Measurements from ENCODE around the gene CEP112. TPM values are rescaled to one million over a fixed set of nuclear protein-coding genes. Genes with fewer than 3 reads are reported as not detected.

The CEP112 gene
- total RNA-seq, 1 donor from 2014 or later = 13.9 TPM

- H3K9ac ChIP-seq (ENCODE audit: low read length) = no peak overlapping the region
- DNase-seq (ENCODE audit: low read depth) (peak; percentile 25), FAIRE-seq (no peak)
- H2AFZ ChIP-seq (ENCODE audit: low read depth, low read length) = no peak overlapping the region
- peaks cover 8% of the 10 kb centered on the region for H3K4me1 ChIP-seq (ENCODE audit: insufficient read depth, low read length)
- H4K20me1 ChIP-seq (ENCODE audit: insufficient read depth, low read length) = no peaks in the 10 kb centered on the region
- no peaks in the 10 kb centered on the region for H3K27me3 ChIP-seq (ENCODE audit: insufficient read depth, low read length)
- H3K4me2 ChIP-seq (ENCODE audit: low read length) = peak overlapping the region; percentile 16
- peaks cover 11% of the 10 kb centered on the region for H3K36me3 Mint-ChIP-seq (ENCODE audit: low read depth, unreplicated experiment)
- no peak overlapping the region for H3K27ac Mint-ChIP-seq (ENCODE audit: unreplicated experiment)
- no peaks in the 10 kb centered on the region for H3K36me3 ChIP-seq (ENCODE audit: insufficient read depth, low read length)
- H3K79me2 ChIP-seq (ENCODE audit: insufficient read depth, low read length) = no peaks in the 10 kb centered on the region
- no peaks in the 10 kb centered on the region for H3K9me3 ChIP-seq (ENCODE audit: insufficient read depth, low read depth, low read length)
- H3K4me3 Mint-ChIP-seq (ENCODE audit: unreplicated experiment) = no peak overlapping the region
- no peak overlapping the region for H3K4me3 ChIP-seq (ENCODE audit: insufficient read depth, low read depth, low read length)
- H3K27me3 Mint-ChIP-seq (ENCODE audit: low read depth, unreplicated experiment) = peaks cover 7% of the 10 kb centered on the region
- peaks cover 2% of the 10 kb centered on the region for H3K9me3 Mint-ChIP-seq (ENCODE audit: unreplicated experiment)
- H3K27ac ChIP-seq (ENCODE audit: low read depth, low read length) = no peak overlapping the region
- TF ChIP-seq, protein P1, sequence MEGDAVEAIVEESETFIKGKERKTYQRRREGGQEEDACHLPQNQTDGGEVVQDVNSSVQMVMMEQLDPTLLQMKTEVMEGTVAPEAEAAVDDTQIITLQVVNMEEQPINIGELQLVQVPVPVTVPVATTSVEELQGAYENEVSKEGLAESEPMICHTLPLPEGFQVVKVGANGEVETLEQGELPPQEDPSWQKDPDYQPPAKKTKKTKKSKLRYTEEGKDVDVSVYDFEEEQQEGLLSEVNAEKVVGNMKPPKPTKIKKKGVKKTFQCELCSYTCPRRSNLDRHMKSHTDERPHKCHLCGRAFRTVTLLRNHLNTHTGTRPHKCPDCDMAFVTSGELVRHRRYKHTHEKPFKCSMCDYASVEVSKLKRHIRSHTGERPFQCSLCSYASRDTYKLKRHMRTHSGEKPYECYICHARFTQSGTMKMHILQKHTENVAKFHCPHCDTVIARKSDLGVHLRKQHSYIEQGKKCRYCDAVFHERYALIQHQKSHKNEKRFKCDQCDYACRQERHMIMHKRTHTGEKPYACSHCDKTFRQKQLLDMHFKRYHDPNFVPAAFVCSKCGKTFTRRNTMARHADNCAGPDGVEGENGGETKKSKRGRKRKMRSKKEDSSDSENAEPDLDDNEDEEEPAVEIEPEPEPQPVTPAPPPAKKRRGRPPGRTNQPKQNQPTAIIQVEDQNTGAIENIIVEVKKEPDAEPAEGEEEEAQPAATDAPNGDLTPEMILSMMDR (IDR thresholded peaks at IDR 0.05; ENCODE audit: insufficient read depth, low read depth, low read length) = no peak
- TF ChIP-seq EZH2 (IDR thresholded peaks at IDR 0.05; ENCODE audit: insufficient read depth, low read length) = no peak
- peaks cover 2% of the 10 kb centered on the region for H3K4me1 Mint-ChIP-seq (ENCODE audit: low read depth, unreplicated experiment)
These were observed 587.9 kb downstream of the CEP112 start for GRCh38 chr17:65604070-65604469.

GRCh38 chr17:65601881-65602280, 590.1 kb downstream of the CEP112 start:
- no peaks in the 10 kb centered on the region for H4K20me1 ChIP-seq (ENCODE audit: insufficient read depth, low read length)
- no peak overlapping the region for H2AFZ ChIP-seq (ENCODE audit: low read depth, low read length)
- H3K4me3 ChIP-seq (ENCODE audit: insufficient read depth, low read depth, low read length) = no peak overlapping the region
- DNase-seq (ENCODE audit: low read depth) = no peak
- no peaks in the 10 kb centered on the region for H3K79me2 ChIP-seq (ENCODE audit: insufficient read depth, low read length)
- no peak overlapping the region for H3K4me2 ChIP-seq (ENCODE audit: low read length)
- Mint-ChIP-seq H3K4me3 (ENCODE audit: unreplicated experiment) (no peak overlapping the region), H3K9me3 (ENCODE audit: unreplicated experiment) (peaks cover 2% of the 10 kb centered on the region), H3K36me3 (ENCODE audit: low read depth, unreplicated experiment) (peaks cover 10% of the 10 kb centered on the region), H3K4me1 (ENCODE audit: low read depth, unreplicated experiment) (peaks cover 2% of the 10 kb centered on the region), H3K27ac (ENCODE audit: unreplicated experiment) (no peak overlapping the region), H3K27me3 (ENCODE audit: low read depth, unreplicated experiment) (peaks cover 7% of the 10 kb centered on the region)
- H3K27ac ChIP-seq (ENCODE audit: low read depth, low read length) = no peak overlapping the region
- TF ChIP-seq EZH2 (IDR thresholded peaks at IDR 0.05; ENCODE audit: insufficient read depth, low read length) = no peak
- TF ChIP-seq, protein P1 (IDR thresholded peaks at IDR 0.05; ENCODE audit: insufficient read depth, low read depth, low read length) = no peak
- H3K36me3 ChIP-seq (ENCODE audit: insufficient read depth, low read length) = no peaks in the 10 kb centered on the region
- H3K9me3 ChIP-seq (ENCODE audit: insufficient read depth, low read depth, low read length) = no peaks in the 10 kb centered on the region
- no peak overlapping the region for H3K9ac ChIP-seq (ENCODE audit: low read length)
- FAIRE-seq = no peak
- peaks cover 8% of the 10 kb centered on the region for H3K4me1 ChIP-seq (ENCODE audit: insufficient read depth, low read length)
- H3K27me3 ChIP-seq (ENCODE audit: insufficient read depth, low read length) = no peaks in the 10 kb centered on the region

DNA sequence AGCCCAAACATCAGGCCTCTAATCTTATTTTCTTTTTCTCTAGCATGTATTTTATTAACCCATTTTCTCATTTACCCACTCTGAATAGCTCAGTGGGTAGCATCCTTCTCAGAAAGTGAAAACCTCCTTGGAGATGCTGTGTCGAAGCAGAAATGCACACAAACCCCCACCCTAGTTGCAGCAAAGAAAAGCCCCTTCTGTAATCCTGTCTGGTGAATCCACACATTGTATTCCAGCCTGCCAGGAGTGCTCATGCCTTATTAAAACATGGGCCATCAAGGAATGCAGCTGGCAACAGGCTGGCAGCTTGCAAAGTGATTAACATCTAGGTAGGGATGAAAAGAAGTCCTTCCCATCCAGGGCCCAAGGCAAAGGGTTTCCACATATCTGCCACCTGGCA, 590.8 kb downstream of the CEP112 start:
- FAIRE-seq (no peak), DNase-seq (ENCODE audit: low read depth) (no peak)
- H3K4me2 ChIP-seq (ENCODE audit: low read length) = no peak overlapping the region
- no peak for TF ChIP-seq EZH2 (IDR thresholded peaks at IDR 0.05; ENCODE audit: insufficient read depth, low read length)
- TF ChIP-seq, protein P1 (IDR thresholded peaks at IDR 0.05; ENCODE audit: insufficient read depth, low read depth, low read length) = no peak
- Mint-ChIP-seq H3K9me3 (ENCODE audit: unreplicated experiment) (peaks cover 2% of the 10 kb centered on the region), H3K27ac (ENCODE audit: unreplicated experiment) (no peak overlapping the region), H3K36me3 (ENCODE audit: low read depth, unreplicated experiment) (peaks cover 4% of the 10 kb centered on the region), H3K27me3 (ENCODE audit: low read depth, unreplicated experiment) (peaks cover 6% of the 10 kb centered on the region), H3K4me1 (ENCODE audit: low read depth, unreplicated experiment) (peaks cover 2% of the 10 kb centered on the region), H3K4me3 (ENCODE audit: unreplicated experiment) (no peak overlapping the region)
- H3K27ac ChIP-seq (ENCODE audit: low read depth, low read length) = no peak overlapping the region
- no peak overlapping the region for H2AFZ ChIP-seq (ENCODE audit: low read depth, low read length)
- no peaks in the 10 kb centered on the region for H4K20me1 ChIP-seq (ENCODE audit: insufficient read depth, low read length)
- no peaks in the 10 kb centered on the region for H3K79me2 ChIP-seq (ENCODE audit: insufficient read depth, low read length)
- H3K27me3 ChIP-seq (ENCODE audit: insufficient read depth, low read length) = no peaks in the 10 kb centered on the region
- H3K9me3 ChIP-seq (ENCODE audit: insufficient read depth, low read depth, low read length) = no peaks in the 10 kb centered on the region
- no peak overlapping the region for H3K4me3 ChIP-seq (ENCODE audit: insufficient read depth, low read depth, low read length)
- H3K4me1 ChIP-seq (ENCODE audit: insufficient read depth, low read length) = peaks cover 8% of the 10 kb centered on the region
- no peaks in the 10 kb centered on the region for H3K36me3 ChIP-seq (ENCODE audit: insufficient read depth, low read length)
- H3K9ac ChIP-seq (ENCODE audit: low read length) = no peak overlapping the region

Data from astrocyte (in vitro differentiated cells and primary cell).